Dedifferentiated amniotic fluid mesenchymal stem cell (primary cell): ENCODE measurements around the gene MYO1D.

Source experiments
- DNase-seq: peaks from one replicate; pipeline ENCODE4 v3.0.0-alpha.2; 2016; ENCODE audit errors: extremely low spot score

Gene MYO1D

DNA sequence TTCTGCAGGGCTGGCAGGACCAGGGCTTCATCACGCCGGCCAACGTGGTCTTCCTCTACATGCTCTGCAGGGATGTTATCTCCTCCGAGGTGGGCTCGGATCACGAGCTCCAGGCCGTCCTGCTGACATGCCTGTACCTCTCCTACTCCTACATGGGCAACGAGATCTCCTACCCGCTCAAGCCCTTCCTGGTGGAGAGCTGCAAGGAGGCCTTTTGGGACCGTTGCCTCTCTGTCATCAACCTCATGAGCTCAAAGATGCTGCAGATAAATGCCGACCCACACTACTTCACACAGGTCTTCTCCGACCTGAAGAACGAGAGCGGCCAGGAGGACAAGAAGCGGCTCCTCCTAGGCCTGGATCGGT lies 388.8 kb downstream of the MYO1D start:
- no peak for DNase-seq

DNA sequence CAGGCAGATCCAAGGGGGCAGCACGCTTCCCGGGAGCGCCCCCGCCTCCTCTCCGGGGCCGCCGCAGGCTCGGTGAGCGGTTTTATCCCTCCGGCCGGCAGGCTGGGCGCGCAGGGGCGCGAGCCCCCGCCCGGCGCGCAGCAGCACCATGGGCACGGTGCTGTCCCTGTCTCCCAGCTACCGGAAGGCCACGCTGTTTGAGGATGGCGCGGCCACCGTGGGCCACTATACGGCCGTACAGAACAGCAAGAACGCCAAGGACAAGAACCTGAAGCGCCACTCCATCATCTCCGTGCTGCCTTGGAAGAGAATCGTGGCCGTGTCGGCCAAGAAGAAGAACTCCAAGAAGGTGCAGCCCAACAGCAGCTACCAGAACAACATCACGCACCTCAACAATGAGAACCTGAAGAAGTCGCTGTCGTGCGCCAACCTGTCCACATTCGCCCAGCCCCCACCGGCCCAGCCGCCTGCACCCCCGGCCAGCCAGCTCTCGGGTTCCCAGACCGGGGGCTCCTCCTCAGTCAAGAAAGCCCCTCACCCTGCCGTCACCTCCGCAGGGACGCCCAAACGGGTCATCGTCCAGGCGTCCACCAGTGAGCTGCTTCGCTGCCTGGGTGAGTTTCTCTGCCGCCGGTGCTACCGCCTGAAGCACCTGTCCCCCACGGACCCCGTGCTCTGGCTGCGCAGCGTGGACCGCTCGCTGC lies 389.3 kb downstream of the MYO1D start:
- no peak for DNase-seq

DNA sequence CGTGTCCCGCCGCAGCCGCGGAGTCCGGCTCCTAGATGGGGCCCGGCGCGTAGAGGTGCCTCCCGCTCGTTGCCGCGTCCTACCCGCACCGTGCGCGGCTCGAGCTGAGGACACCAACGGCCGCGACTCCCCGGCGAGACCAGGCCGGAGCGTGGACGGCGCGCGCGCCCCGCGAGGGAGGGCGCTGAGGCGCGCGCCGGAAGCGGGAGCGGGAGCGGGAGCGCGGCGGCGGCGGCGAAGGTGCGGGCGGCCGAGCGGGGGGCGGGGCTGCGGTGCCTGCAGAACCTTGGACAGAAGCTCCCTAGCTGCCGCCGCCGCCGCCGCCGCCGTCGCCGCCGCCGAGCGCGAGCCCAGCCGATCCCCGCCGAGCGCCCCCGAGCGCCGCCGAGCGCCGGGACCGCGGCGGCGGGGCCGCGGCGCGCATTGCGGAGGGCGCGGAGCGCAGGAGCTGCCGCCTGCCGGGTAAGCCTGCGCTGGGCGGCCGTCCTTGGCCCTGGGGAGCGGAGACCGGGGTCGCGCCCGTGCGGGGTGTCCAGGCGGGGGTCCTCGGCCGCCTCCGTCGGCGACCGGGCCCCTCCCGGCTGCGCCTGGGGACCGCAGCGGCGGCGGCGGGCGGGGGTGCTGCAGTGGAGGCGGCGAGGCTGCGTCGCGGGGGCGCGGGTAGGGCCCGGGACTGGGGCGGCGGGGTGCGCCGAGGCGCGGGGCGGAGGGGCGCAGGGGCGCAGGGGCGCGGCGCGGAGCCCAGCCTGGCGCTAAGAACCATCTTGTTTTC lies 390.0 kb downstream of the MYO1D start, which contains the start of gene CDK5R1:
TSS of gene CDK5R1 (plus strand) at position 293 of the 772 bp plus-strand sequence. CDS start 628 bp downstream, outside the sequence.
- no peak for DNase-seq

DNA sequence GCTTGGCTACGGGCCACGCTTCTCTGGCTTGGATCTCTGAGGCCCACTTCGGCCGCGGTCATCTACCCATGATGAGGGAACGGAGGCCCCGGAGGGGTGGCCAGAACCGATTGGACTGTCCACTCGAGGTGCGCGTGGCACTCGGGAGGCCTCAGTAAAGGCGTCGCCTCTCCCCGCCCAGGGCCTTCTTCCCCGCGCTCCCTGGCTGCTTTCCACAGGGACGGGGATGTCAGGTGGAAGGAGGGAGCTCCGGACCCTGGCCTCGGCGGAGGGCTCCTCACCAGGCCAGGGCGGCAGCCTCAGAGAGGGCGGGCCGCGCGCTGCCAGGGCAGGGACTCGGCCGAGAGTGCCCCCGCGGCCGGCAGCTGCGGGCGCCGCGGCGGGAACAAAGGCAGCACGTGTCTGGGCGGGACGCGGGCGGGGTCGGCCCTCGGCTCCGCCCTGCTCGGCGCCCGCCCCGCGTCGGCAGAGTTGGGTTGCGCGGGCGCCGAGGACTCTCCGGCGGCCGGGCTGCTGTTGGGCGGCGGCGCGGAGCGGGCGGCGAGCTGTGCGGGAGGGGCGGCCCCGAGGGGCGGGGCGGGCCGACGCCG lies 390.7 kb downstream of the MYO1D start:
- DNase-seq, result no peak

DNA sequence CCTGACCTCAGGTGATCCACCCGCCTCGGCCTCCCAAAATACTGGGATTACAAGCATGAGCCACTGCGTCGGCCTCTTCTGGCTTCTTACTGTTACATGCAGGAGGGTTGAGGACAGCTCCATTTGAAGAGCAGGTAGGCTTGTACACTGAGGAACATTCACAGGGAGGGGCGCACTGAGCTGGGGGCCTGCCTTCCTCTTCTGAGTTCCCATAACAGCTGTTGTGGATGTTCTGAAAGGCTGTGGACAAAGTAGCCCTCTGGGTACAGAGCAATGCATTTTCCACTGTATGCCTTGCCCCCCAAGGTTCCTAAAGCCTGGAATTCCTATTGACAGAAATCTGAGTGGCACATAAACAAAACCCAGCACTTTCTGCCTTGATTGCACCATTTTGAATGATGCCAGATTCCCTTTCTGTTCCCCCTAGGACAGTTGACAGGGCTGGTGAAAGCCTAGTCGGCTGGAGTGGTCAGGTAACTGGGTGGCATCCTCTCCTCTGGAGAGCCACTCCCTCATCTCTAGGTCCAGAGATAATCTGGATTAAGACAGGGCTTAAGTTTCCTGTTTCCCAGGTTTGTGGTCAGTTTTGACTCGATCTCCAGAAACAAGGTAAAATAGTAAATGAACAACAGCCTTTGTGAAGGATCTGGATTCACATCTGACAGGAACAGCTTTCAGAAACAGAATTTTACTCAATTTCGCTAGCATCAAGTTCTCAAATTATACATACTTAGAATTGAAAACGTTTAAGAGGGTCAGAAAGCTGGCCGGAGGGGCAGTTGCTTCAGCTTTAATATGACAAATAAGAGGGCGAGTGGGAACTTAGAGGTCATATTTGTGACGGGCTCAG lies 391.4 kb downstream of the MYO1D start:
- DNase-seq, result no peak

DNA sequence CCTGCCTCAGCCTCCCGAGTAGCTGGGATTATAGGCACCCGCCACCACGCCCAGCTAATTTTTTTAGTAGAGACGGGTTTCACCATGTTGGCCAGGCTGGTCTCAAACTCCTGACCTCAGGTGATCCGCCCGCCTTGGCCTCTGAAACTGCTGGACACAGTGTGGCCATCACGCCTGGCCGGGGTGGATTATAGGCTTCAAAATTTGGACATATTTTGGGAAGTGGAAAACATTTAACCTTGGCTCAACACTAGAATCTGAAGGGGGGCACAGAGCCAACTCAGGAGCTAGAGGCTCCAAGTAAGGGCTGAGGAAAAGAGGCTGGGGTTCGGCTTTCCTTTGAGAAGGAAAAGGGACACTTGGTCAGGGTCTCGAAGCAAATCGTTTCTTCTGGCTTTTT lies 392.3 kb downstream of the MYO1D start:
- DNase-seq, result no peak

DNA sequence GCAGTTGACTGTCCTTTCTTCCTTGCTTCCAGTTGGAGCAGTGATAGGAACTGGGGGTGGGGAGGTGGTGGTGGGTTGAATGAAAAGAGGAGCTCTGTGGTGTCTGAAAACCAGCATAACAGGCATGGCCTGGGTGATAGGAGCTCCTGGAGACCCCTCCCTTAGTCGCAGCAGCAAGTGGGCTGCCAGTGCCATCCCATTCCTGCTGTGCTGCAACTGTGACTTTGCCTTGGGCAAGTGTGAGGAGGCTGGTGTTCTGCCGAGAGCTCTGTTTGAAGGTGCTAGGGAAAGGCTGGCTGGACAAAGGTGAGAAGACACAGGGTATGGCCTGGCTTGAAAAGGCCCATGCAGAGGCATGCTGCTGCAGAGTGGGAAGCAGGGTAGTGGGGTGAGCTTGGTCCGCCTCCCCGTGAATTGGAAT lies 392.9 kb downstream of the MYO1D start:
- DNase-seq, result no peak

DNA sequence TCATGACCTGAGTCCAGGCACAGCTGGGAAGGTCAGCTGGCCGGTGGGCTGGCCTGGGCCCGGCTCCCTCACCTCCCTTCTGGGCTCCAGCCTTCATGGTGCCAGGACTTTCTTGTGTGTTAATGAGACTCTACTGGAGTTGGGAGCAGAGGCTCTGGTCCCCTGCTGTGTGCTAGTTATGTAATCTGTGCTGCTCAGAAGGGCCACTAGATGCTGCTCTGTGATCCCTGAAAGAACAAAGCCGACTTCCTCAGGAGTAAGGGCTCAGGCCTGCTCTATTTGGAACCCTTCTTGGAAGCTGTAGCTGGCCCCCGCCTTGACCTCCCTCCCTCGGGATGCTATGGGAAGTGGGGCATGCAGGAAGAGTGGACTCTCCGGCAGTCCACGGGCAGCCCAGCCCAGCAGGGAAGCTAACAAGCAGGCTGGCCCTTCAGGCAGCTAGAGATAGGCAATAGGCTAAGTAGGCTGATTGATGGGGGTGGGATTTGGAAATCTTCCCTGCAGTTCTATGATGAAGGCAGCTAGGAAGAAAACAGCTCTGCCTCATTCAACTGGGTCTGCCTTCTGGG lies 393.4 kb downstream of the MYO1D start:
- DNase-seq, result peak; percentile 43

DNA sequence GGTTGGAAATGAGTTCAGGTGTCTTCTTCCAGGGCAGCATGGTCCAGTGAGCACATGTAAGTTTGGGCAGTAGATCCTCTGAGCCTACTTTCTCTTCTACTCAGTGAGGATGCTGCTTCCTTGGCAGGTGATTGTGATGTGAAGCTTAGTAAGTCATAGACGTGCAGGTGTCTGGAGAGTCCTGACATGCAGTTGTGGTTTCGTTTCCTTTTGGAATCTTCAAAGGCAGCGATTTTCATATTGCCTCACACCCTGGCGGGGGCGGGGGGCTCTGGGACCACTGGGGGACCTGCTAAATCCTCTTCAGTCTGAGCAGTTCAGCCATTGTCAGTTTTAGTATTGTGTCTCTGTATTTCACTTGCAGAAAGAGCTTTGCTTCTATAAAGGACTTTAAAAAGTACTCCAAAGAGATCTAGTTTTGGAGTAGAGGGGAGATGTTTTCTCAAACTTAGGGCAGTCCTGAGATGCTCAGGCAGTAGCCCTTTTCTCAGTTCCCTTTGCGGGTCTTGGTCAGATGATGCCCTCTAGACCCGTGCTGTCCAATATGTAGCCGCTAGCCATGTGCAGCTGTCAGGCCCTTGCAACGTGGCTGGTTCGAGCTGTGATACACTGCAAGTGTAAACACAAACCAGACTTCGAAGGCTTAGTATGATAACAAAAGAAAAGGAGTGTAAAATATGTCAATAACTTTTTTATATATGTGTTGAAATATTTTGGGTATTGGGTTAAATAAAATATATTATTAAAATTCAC lies 394.2 kb downstream of the MYO1D start:
- no peak for DNase-seq

DNA sequence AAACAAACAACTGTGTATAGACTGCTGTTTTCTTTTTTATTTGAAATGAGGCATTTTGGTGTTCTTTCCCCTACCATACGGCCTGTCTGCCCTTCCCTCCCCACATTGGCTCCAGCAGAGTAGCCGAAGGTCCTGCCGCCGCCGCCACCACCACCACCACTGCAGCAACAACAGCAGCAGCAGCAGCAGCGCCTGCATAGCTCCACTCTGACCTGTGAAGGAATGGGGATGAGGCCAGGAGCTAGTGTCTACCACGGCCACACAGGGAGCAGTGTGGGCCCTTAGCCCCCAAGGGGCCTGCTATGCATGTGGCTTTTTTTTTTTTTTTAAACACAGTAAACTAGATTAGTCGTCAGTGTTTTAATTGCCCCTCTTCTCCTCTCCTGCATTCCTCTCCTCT lies 395.7 kb downstream of the MYO1D start:
- no peak for DNase-seq

DNA sequence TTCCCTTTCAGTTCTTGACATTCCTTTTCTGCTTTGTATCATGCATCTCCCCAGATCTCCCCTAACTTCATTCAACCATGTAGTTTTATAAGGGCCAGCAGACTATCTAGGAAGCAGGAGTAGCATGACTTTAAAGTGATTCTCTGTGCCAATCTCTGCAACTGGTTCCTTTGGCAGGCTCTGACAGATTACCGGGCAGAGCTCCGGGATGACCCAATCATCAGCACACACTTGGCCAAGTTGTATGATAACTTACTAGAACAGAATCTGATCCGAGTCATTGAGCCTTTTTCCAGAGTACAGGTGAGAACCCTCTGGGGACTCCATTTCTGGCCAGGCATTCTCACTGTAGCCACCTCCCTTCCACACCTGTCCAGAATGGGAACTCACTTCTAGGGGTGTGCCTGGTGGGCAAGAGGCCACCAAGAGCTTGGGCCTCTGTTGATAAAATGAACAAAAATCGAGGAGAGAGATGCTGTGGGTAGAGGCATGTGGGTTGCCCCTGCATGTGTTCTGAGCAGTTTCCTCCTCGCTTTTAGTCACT lies 397.8 kb downstream of the MYO1D start:
- DNase-seq, result no peak

DNA sequence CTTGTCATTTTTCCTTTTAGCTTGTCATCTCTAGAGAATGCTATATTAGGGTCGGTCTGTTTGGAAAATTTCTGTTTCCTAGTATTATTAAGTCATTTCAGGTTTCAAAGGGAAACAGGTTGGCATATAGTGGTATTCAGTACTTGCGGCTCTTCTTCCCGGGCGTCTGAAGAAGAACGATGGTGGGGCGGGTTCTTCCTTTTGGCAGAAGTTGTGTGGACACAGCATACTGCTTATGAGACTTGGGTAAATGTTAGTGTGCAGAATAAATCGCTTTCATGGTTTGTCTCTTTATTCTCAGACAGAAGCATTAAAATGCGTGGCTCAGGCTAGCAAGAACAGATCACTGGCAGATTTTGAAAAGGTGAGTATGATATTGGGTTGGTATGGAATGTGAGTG lies 399.7 kb downstream of the MYO1D start:
- DNase-seq, result no peak

DNA sequence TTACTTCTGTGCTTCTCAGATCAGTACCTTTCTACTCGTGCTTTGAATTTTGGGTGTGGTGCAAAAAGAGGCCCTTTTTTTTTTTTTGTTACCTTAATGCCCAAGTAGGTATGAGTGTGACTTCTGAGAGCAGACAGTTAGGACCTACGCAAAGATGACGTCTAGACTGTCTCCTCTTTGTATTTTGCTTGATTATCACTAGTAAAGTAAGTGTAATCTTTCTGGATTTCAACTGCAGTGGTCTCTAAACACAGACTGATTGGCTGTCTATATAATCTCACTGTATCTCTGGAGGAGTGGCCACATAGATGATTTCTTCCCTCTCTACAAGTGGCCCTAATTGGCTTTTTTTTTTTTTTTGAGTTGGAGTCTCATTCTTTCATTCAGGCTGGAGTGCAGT lies 401.7 kb downstream of the MYO1D start:
- DNase-seq, result no peak

DNA sequence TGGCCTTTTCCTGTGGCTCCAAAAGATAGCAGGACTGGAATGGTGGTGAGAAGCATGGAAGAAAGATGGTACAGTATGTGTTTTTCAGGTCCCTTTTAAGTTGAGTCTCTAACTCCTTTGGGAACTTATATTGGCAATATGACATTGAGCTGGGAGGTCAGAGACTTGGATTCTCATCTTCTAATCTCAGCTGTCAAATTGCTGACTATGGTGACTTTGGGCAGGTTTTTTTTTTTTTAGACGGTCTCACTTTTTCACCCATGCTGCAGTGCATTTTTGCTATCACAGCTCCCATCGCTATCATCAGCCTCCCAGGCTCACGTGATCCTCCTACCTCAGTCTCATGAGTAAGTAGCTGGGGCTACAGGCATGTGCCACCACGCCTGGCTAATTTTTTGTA lies 405.3 kb downstream of the MYO1D start:
- no peak for DNase-seq

DNA sequence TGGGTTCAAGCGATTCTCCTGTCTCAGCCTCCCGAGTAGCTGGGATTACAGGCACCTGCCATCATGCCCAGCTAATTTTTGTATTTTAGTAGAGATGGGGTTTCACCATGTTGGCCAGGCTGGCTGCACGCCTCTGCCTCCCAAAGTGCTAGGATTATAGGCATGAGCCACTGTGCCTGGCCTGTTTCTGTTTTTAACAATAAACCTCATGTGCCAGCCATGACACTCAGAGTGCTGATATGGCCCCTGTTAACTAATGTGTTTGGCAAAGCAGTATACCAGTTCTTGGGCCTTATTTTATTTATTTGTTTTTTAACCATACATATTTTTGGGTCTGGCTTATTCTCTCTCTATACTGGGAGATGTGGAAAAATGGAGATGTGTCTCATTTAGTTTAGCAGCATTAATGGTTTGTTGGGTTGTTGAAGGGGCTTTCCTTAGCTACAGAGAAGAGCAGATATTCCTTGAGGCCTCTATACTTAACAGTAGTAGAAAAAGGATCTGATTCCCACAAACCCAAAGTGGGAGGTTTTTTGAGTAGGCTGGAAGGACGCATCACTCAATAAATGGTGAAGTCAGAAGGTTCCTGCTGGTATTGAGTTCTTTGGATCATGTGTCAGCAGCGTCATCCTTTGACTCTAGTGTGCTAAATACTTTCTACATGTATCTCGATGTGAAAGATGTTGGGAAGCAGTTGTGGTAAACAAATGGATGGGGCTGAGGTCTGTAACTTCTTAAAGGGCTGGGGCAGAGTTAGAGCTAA lies 406.3 kb downstream of the MYO1D start:
- no peak for DNase-seq

DNA sequence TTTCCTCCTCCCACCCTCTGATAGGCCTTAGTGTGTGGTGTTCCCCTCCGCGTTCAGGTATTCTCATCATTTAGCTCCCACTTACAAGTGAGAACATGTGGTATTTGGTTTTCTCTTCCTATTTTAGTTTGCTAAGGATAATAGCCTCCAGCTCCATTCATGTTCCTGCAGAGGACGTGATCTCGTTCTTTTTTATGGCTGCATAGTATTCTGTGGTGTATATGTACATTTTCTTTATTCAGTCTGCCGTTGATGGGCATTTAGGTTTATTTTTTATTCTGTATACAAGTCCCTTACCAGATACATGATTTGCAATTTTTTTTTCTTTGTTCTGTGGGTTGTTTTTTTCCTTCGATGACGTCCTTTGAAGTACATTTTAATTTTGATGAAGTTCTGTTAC lies 409.0 kb downstream of the MYO1D start:
- no peak for DNase-seq

DNA sequence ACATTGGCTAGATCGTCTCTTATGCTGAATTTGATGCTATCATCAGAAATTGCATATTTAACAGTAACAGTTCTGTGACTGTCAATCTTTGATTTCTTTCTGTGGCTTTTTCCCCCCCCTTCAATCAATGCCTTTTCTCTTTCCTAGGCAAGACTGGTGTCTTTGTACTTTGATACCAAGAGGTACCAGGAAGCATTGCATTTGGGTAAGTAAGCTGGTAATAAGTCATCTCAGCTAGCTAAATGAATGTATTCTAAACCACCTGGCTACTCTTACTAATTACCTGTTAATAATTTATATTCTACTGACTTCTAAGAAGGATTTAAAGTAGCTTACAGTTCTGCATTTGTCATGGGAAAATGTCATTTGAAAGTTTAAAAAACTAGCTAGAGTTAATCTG lies 412.6 kb downstream of the MYO1D start:
- DNase-seq, result no peak

DNA sequence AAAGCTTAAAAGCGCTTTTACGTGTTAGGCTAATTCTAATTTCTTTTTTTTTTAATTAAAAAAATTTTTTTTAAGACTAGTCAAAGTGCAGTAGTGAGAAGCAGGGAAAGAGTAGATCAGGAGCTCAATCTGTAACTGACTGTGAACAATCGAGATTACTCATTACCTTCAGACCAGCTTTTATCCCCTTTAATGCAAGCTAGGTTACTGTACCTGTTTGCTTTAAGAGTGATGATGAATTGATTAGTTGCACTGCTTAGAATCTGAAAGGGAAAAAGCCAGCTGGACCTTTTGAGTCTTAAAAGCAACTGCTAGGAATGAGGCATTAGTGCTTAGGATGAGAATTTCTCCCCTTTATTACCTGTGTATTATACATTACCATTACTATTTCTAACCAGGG lies 413.6 kb downstream of the MYO1D start:
- no peak for DNase-seq

DNA sequence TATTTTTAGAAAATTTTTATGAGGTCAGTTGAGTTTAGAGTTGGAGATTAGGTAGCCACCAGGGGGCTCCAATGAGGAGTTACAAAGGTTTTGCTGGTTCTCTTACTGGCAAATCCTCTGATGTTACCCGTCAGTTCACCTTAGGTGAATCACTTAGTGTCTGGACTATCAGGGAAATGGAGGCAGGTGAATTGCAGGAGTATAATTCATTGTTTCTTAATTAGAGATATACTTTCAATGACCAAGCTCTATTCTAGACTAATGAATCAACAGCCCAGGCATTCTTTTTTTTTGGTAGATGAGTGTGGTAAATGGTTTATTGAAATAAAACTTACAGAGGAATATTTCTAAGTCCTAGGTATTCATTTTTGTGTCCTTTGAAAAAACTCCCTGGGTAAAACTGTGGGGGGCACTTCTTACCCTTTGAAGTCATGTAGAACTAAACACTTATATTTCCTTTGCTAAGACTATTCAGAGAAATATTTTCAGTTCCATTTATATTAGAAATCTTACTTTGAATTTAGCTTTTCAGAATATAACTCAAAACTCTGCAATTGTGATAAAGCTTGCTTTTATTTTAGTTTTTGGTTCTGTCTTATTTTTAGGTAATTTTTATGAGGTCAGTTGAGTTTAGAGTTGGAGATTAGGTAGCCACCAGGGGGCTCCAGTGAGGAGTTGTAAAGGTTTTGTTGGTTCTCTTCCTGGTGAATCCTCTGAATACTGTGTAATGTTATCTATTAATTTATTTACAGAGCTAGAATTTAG lies 414.9 kb downstream of the MYO1D start:
- peak; percentile 31 for DNase-seq
